HG03097 (cell line): ENCODE data around the gene STK32B.
"Not testable (repeated sequence)": the region's sequence is repeated elsewhere in the genome, so short reads cannot be mapped to it uniquely, and the experiment has no call there.

ENCODE experiments used
- ATAC-seq: cut with Tn5 transposase; IDR thresholded peaks from one replicate; pipeline ENCODE4 v1.9.1; 2021; ENCODE audit not compliant: unreplicated experiment, low FRiP score

The STK32B gene

GRCh38 chr4:5247735-5248134 lies 196.5 kb downstream of the STK32B start:
- no peak for ATAC-seq

- no peak for ATAC-seq
Observed at GRCh38 chr4:5249727-5250126, 198.4 kb downstream of the STK32B start.

GRCh38 chr4:5250536-5250935 lies 199.3 kb downstream of the STK32B start:
- not testable (repeated sequence) for ATAC-seq

- ATAC-seq = no peak
Observed at GRCh38 chr4:5256421-5256820, 205.1 kb downstream of the STK32B start.

- ATAC-seq = no peak
Observed at GRCh38 chr4:5257086-5257485, 205.8 kb downstream of the STK32B start.

- ATAC-seq = no peak
Observed at GRCh38 chr4:5259471-5259870, 208.2 kb downstream of the STK32B start.

- ATAC-seq = no peak
Observed at GRCh38 chr4:5260121-5260520, 208.8 kb downstream of the STK32B start.

GRCh38 chr4:5261866-5262265 lies 210.6 kb downstream of the STK32B start:
- no peak for ATAC-seq

- no peak for ATAC-seq
Observed at GRCh38 chr4:5266991-5267390, 215.7 kb downstream of the STK32B start.

GRCh38 chr4:5267408-5267807 lies 216.1 kb downstream of the STK32B start:
- no peak for ATAC-seq

GRCh38 chr4:5276475-5277075 lies 225.3 kb downstream of the STK32B start:
- no peak for ATAC-seq

GRCh38 chr4:5277079-5277478 lies 225.8 kb downstream of the STK32B start:
- ATAC-seq = no peak

GRCh38 chr4:5278213-5278612 lies 226.9 kb downstream of the STK32B start:
- no peak for ATAC-seq

GRCh38 chr4:5280069-5280468 lies 228.8 kb downstream of the STK32B start:
- not testable (repeated sequence) for ATAC-seq

- no peak for ATAC-seq
Observed at GRCh38 chr4:5280828-5281227, 229.5 kb downstream of the STK32B start.

- ATAC-seq = no peak
Observed at GRCh38 chr4:5283837-5284236, 232.6 kb downstream of the STK32B start.

GRCh38 chr4:5284517-5284916 lies 233.2 kb downstream of the STK32B start:
- no peak for ATAC-seq

GRCh38 chr4:5292101-5292500 lies 240.8 kb downstream of the STK32B start:
- no peak for ATAC-seq

- ATAC-seq = not testable (repeated sequence)
Observed at GRCh38 chr4:5298000-5298787, 246.9 kb downstream of the STK32B start.

GRCh38 chr4:5300283-5300682 lies 249.0 kb downstream of the STK32B start:
- no peak for ATAC-seq

- no peak for ATAC-seq
Observed at GRCh38 chr4:5307928-5308327, 256.6 kb downstream of the STK32B start.

GRCh38 chr4:5322321-5322720 lies 271.0 kb downstream of the STK32B start:
- ATAC-seq = no peak
